SK-N-SH (cell line): ENCODE measurements around the gene SELENOH.

Experiments
- CTCF ChIP-seq: fragments of 200-600 bp; sonication (generic); IDR thresholded peaks from 2 replicates; pipeline ENCODE4 v1.6.1; 2017; ENCODE audit warnings: antibody characterized with exemption, mild to moderate bottlenecking, moderate library complexity
- EP300 ChIP-seq, 2 experiments: IDR thresholded peaks; 2 replicates each; pipeline versions ENCODE4 v1.4.0 to v1.6.1; 2012; ENCODE audit warnings: borderline replicate concordance in 1 of 2, low read depth in 1 of 2, low read length in 1 of 2
- FOXM1 ChIP-seq: IDR thresholded peaks from 2 replicates; pipeline ENCODE4 v1.4.0; 2012; ENCODE audit warnings: low read depth, mild to moderate bottlenecking
- GABPA ChIP-seq: IDR thresholded peaks from 2 replicates; pipeline ENCODE4 v1.4.0; 2012; ENCODE audit warnings: low read depth, mild to moderate bottlenecking
- MAX ChIP-seq: IDR thresholded peaks from 2 replicates; pipeline ENCODE4 v1.4.0; 2012; ENCODE audit warnings: low read depth
- PBX3 ChIP-seq: IDR thresholded peaks from 2 replicates; pipeline ENCODE4; 2012
- POLR2AphosphoS5 ChIP-seq: IDR thresholded peaks from 2 replicates; pipeline ENCODE4 v1.6.1; 2012; ENCODE audit warnings: low read depth, low read length
- RAD21 ChIP-seq: IDR thresholded peaks from 2 replicates; pipeline ENCODE4 v1.6.1; 2012; ENCODE audit warnings: mild to moderate bottlenecking, low read length
- REST ChIP-seq: IDR thresholded peaks from 2 replicates; pipeline ENCODE4 v1.6.1; 2012; ENCODE audit warnings: mild to moderate bottlenecking, low read depth, low read length, moderate library complexity
- RFX5 ChIP-seq: IDR thresholded peaks from 2 replicates; pipeline ENCODE4 v1.6.1; 2012; ENCODE audit warnings: mild to moderate bottlenecking, improper control_type of control experiment, low read length
- SMC3 ChIP-seq: IDR thresholded peaks from 2 replicates; pipeline ENCODE4 v1.6.1; 2012; ENCODE audit warnings: low read depth, low read length, improper control_type of control experiment
- ZBTB33 ChIP-seq: IDR thresholded peaks from 2 replicates; pipeline ENCODE4 v1.4.0; 2012; ENCODE audit warnings: low read depth, borderline replicate concordance

GRCh38 chr11:57776577-57777210, 35.4 kb downstream of the SELENOH start:
- TF ChIP-seq FOXM1 (no peak), CTCF (no peak), REST (no peak), GABPA (no peak), POLR2AphosphoS5 (no peak), SMC3 (no peak), EP300 (IDR thresholded peaks at IDR 0.05; ENCODE audit: borderline replicate concordance in 1 of 2, low read depth in 1 of 2, low read length in 1 of 2) (no peak), MAX (no peak), ZBTB33 (no peak), RFX5 (no peak), PBX3 (no peak), RAD21 (no peak)
